Measurements from ENCODE around the gene SLC16A9.

SLC16A9 gene

DNA sequence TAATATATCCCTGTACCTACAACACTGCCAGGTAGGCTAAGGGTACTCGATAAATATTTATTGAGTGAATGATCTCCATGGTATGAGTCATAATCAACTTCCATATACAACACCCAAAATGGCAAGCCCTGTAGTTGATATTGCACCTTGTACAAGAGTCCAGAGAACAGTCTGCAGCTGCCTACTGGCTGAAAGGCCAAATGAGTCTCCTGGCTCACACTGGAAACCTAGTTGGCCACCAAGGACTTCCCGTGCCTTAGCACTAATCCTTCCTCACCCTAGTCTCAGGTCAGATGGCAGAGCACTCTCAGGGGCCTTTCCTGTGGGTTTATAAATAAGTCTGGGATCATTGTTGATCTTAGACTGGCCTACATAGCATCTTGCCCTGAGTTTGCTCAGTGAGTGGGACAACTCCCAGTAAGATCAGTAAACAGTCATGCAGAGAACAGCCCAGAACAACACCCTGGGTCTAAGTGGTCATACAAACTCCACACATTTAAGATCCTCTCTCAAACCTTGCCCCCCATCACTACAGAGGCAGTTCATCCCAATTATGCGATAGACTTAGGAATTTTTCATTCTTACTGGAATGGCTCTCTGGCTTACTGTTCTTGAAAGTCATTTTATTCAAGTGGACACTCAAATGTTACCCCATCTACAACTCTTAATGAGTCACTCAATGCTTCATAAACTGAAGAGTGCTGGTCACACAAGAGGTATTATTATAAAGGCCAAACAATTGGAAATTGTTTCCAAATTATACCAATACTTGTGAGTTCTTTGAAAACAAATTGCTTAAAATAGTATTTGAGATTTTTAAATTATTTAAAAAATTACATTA is 14.7 kb upstream of the SLC16A9 start:
- Histone ChIP-seq H4K20me1 (ENCODE audit: low read depth, low read length) (no peaks in the 10 kb centered on the region), H3K9me3 (ENCODE audit: insufficient read depth, low read length) (no peaks in the 10 kb centered on the region), H3K27me3 (ENCODE audit: low read length) (no peaks in the 10 kb centered on the region), H3K4me2 (ENCODE audit: low read depth, low read length, poor library complexity, severe bottlenecking) (no peak overlapping the region), H3K4me3 (ENCODE audit: insufficient read depth, low read length, poor library complexity, severe bottlenecking) (no peak overlapping the region), H3K36me3 (ENCODE audit: low read length) (no peaks in the 10 kb centered on the region), H3K27ac (ENCODE audit: low read depth, low read length) (no peak overlapping the region), H3F3A (ENCODE audit: insufficient read depth) (no peaks in the 10 kb centered on the region), H3K9me2 (replicated peaks; ENCODE audit: insufficient read depth, low read length) (no peaks in the 10 kb centered on the region), H3K9ac (ENCODE audit: low read length) (no peak overlapping the region), H2AFZ (ENCODE audit: low read depth, low read length, severe bottlenecking) (no peak overlapping the region), H3K79me2 (ENCODE audit: insufficient read depth, low read length) (no peaks in the 10 kb centered on the region)
- no peak for TF ChIP-seq EZH2phosphoT487 (conservative IDR thresholded peaks at IDR 0.05; ENCODE audit: low read length)
- TF ChIP-seq, protein P1, sequence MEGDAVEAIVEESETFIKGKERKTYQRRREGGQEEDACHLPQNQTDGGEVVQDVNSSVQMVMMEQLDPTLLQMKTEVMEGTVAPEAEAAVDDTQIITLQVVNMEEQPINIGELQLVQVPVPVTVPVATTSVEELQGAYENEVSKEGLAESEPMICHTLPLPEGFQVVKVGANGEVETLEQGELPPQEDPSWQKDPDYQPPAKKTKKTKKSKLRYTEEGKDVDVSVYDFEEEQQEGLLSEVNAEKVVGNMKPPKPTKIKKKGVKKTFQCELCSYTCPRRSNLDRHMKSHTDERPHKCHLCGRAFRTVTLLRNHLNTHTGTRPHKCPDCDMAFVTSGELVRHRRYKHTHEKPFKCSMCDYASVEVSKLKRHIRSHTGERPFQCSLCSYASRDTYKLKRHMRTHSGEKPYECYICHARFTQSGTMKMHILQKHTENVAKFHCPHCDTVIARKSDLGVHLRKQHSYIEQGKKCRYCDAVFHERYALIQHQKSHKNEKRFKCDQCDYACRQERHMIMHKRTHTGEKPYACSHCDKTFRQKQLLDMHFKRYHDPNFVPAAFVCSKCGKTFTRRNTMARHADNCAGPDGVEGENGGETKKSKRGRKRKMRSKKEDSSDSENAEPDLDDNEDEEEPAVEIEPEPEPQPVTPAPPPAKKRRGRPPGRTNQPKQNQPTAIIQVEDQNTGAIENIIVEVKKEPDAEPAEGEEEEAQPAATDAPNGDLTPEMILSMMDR (IDR thresholded peaks at IDR 0.05; ENCODE audit: insufficient read depth, low read length, poor library complexity, severe bottlenecking), result no peak

DNA sequence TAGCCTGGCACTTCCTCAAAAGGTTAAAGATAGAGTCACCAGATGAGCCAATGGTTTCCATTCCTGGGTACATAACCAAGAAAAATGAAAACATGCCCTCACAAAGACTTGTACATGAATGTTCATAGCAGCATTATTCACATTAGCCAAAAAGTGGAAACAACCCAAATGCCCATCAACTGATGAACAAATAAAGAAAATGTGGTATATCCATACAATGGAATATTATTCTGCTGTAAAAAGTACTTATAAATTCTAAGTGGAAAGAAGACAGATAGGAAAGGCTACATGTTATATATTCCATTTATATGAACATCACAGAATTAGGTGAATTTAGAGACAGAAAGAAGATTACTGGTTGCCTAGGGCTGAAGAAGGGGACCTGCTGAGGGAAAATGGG is 10.7 kb upstream of the SLC16A9 start:
- Histone ChIP-seq H3K27me3 (ENCODE audit: low read length) (no peaks in the 10 kb centered on the region), H3F3A (ENCODE audit: insufficient read depth) (no peaks in the 10 kb centered on the region), H3K4me3 (ENCODE audit: insufficient read depth, low read length, poor library complexity, severe bottlenecking) (no peak overlapping the region), H3K79me2 (ENCODE audit: insufficient read depth, low read length) (no peaks in the 10 kb centered on the region), H3K9me2 (replicated peaks; ENCODE audit: insufficient read depth, low read length) (no peaks in the 10 kb centered on the region), H4K20me1 (ENCODE audit: low read depth, low read length) (no peaks in the 10 kb centered on the region), H3K36me3 (ENCODE audit: low read length) (no peaks in the 10 kb centered on the region), H2AFZ (ENCODE audit: low read depth, low read length, severe bottlenecking) (no peak overlapping the region), H3K27ac (ENCODE audit: low read depth, low read length) (no peak overlapping the region), H3K9me3 (ENCODE audit: insufficient read depth, low read length) (no peaks in the 10 kb centered on the region), H3K4me2 (ENCODE audit: low read depth, low read length, poor library complexity, severe bottlenecking) (no peak overlapping the region), H3K9ac (ENCODE audit: low read length) (no peak overlapping the region)
- TF ChIP-seq, protein P1 (IDR thresholded peaks at IDR 0.05; ENCODE audit: insufficient read depth, low read length, poor library complexity, severe bottlenecking), result no peak
- TF ChIP-seq EZH2phosphoT487 (conservative IDR thresholded peaks at IDR 0.05; ENCODE audit: low read length), result no peak

DNA sequence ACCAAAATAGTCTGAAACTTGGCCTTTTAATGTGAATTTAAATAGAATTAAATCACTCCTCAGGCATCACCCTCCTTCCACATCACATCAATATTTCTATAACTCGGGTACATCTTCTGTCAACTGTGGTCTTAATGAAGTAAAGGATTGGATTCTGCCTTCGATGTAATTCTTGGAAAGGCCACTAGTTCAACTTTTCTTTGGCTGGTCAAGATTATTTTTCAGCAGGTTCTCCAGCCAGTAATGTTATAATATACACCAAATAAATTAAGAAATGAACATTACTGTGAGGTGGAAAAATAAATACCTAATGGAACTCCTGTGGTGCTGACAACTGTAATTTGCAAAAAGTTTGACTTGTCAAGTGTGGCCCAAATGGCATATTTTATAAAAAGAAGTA is 9.7 kb upstream of the SLC16A9 start:
- TF ChIP-seq EZH2phosphoT487 (conservative IDR thresholded peaks at IDR 0.05; ENCODE audit: low read length), result no peak
- TF ChIP-seq, protein P1 (IDR thresholded peaks at IDR 0.05; ENCODE audit: insufficient read depth, low read length, poor library complexity, severe bottlenecking), result no peak
- Histone ChIP-seq H3K27ac (ENCODE audit: low read depth, low read length) (no peak overlapping the region), H3K4me2 (ENCODE audit: low read depth, low read length, poor library complexity, severe bottlenecking) (no peak overlapping the region), H3K36me3 (ENCODE audit: low read length) (no peaks in the 10 kb centered on the region), H3K27me3 (ENCODE audit: low read length) (no peaks in the 10 kb centered on the region), H3K4me3 (ENCODE audit: insufficient read depth, low read length, poor library complexity, severe bottlenecking) (no peak overlapping the region), H3K9ac (ENCODE audit: low read length) (no peak overlapping the region), H2AFZ (ENCODE audit: low read depth, low read length, severe bottlenecking) (no peak overlapping the region), H3K9me2 (replicated peaks; ENCODE audit: insufficient read depth, low read length) (no peaks in the 10 kb centered on the region), H3K9me3 (ENCODE audit: insufficient read depth, low read length) (no peaks in the 10 kb centered on the region), H3K79me2 (ENCODE audit: insufficient read depth, low read length) (no peaks in the 10 kb centered on the region), H4K20me1 (ENCODE audit: low read depth, low read length) (no peaks in the 10 kb centered on the region), H3F3A (ENCODE audit: insufficient read depth) (no peaks in the 10 kb centered on the region)

All from SU-DHL-6 (cell line).